Tibial artery (tissue), 4 donors: ENCODE measurements around the gene MED10.

ENCODE experiments used
- DNase-seq, 2 donors: peaks; one replicate each; pipeline ENCODE4 v3.0.0-alpha.2; 2019
- H3K27ac ChIP-seq, 2 donors: fragments of 200-600 bp; sonication (generic) in 1 of 2; 1 replicate in 1 of 2; 2 replicates in 1 of 2; pipeline ENCODE4 v1.5.1; 2018 to 2019; ENCODE audit warnings: mild to moderate bottlenecking in 1 of 2
- H3K27me3 ChIP-seq, 2 donors: fragments of 200-600 bp; sonication (generic) in 1 of 2; one replicate each; pipeline versions ENCODE4 v1.5.1 to v1.6.0; 2016 to 2019
- H3K36me3 ChIP-seq, 3 donors: fragments of 200-600 bp; sonication (generic) in 2 of 3; one replicate each; pipeline ENCODE4 v1.5.1; 2016 to 2019; ENCODE audit warnings: mild to moderate bottlenecking in 2 of 3
- H3K4me1 ChIP-seq, 4 donors: fragments of 200-600 bp; sonication (generic) in 2 of 4; 1 replicate in 3 of 4; 2 replicates in 1 of 4; pipeline ENCODE4 v1.5.1; 2016 to 2019
- H3K4me3 ChIP-seq, 2 donors: fragments of 200-600 bp; sonication (generic) in 1 of 2; 1 replicate in 1 of 2; 2 replicates in 1 of 2; pipeline ENCODE4 v1.5.1; 2018 to 2019; ENCODE audit warnings: mild to moderate bottlenecking in 2 of 2
- H3K9me3 ChIP-seq, 3 donors: fragments of 200-600 bp; sonication (generic) in 1 of 3; one replicate each; pipeline ENCODE4 v1.5.1; 2016 to 2019
- intact Hi-C: fragments of 100-400 bp; cut with DNase I; formaldehyde crosslinking; loops from one replicate; pipeline ENCODE4 v1.15.0; 2023; ENCODE audit warnings: low total_unique reads
- TF ChIP-seq, protein P1 (sequence below), 2 experiments: fragments of 200-600 bp in 1 of 2; fragments of 450-650 bp in 1 of 2; IDR thresholded peaks; one replicate each; pipeline ENCODE4 v1.5.1; 2017 to 2019; ENCODE audit warnings: antibody characterized with exemption in 2 of 2, mild to moderate bottlenecking in 1 of 2, moderate library complexity in 1 of 2

The MED10 gene

DNA sequence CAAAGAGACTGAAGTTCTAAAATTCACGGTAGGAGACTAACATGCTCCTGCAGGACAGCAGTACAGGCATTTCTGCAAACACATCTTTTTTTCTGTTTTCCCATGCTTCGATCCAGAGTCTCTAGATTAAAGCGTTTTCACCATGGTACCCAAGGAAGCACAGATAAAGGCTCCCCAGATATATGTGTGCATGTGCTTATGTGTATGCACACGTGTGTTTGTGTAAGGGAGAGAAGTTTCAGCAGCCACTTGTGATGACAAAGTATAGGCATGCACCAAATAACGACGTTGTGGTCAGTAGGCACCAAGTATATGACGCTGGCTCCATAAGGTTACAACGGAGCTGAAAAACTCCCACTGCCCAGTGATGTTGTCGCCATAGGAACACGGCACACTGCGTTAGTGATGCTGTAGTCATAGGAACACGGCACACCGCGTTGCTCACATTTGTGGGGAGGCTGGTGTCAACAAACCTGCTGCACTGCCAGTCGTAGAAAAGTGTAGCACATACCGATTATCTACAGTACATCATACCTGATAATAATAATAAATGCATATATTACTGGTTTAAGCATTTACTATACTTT is 21.7 kb downstream of the MED10 start:
- no peak overlapping the region for H3K27ac ChIP-seq
- H3K36me3 ChIP-seq: peaks cover 14 to 49% (median 18%) of the 10 kb centered on the region in 3 donors
- intact Hi-C loops: no loop called here
- no peaks in the 10 kb centered on the region for H3K9me3 ChIP-seq
- TF ChIP-seq, protein P1, sequence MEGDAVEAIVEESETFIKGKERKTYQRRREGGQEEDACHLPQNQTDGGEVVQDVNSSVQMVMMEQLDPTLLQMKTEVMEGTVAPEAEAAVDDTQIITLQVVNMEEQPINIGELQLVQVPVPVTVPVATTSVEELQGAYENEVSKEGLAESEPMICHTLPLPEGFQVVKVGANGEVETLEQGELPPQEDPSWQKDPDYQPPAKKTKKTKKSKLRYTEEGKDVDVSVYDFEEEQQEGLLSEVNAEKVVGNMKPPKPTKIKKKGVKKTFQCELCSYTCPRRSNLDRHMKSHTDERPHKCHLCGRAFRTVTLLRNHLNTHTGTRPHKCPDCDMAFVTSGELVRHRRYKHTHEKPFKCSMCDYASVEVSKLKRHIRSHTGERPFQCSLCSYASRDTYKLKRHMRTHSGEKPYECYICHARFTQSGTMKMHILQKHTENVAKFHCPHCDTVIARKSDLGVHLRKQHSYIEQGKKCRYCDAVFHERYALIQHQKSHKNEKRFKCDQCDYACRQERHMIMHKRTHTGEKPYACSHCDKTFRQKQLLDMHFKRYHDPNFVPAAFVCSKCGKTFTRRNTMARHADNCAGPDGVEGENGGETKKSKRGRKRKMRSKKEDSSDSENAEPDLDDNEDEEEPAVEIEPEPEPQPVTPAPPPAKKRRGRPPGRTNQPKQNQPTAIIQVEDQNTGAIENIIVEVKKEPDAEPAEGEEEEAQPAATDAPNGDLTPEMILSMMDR (IDR thresholded peaks at IDR 0.05): no peak
- H3K27me3 ChIP-seq: no peaks in the 10 kb centered on the region
- peak in 1 of 2 donors; percentile 13 for DNase-seq
- H3K4me1 ChIP-seq: no peaks in the 10 kb centered on the region
- no peak overlapping the region for H3K4me3 ChIP-seq

DNA sequence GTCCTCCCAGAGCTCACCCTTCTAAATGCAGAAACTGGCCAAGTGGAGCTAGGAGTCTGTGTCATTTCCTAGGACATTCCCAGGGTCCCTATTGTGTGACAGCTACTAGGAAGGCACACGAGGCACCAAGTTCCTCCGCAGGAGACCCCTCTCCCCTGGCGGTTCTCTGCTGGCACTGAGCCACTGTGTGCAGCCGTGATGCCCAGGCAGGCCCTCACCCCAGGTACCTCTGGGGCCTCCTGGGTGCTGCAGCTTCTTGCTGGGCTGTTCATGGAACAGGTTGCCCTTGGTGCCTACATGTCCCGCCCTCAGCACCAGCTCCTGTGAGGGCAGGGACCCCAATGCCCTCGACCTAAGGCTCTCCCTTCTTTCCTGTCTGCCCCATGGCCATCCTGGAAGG is 23.1 kb downstream of the MED10 start:
- DNase-seq: peak in 1 of 2 donors; percentile 54
- Histone ChIP-seq H3K36me3 (peaks cover 6 to 38% (median 18%) of the 10 kb centered on the region in 3 donors), H3K27ac (no peak overlapping the region), H3K4me3 (no peak overlapping the region), H3K27me3 (no peaks in the 10 kb centered on the region), H3K4me1 (no peaks in the 10 kb centered on the region), H3K9me3 (no peaks in the 10 kb centered on the region)
- TF ChIP-seq, protein P1 (IDR thresholded peaks at IDR 0.05): no peak
- intact Hi-C loops: no loop called here

DNA sequence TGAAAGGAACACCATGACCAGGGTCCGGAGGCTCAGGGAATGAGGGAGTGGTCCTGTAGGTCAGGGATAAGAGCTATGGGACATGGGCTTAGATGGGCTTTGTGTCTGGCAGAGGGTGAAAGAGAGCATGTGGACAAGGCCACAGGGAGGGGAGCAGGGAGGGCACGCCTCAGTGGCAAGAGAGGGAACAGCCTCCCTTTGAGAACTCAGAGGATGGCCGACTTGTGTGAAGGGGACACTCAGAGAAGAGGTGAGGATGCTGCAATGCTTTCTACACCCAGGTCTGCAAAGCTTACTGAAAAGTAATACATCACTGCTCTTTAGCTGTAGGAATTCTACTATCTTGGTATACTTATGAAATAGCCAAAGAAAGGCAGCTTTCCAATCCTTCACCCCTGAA is 23.5 kb downstream of the MED10 start:
- Histone ChIP-seq H3K27me3 (no peaks in the 10 kb centered on the region), H3K4me3 (no peak overlapping the region), H3K4me1 (no peaks in the 10 kb centered on the region), H3K27ac (no peak overlapping the region), H3K36me3 (peaks cover 6 to 34% (median 18%) of the 10 kb centered on the region in 3 donors), H3K9me3 (no peaks in the 10 kb centered on the region)
- intact Hi-C loops: no loop called here
- DNase-seq: peak in 1 of 2 donors; percentile 10
- TF ChIP-seq, protein P1 (IDR thresholded peaks at IDR 0.05): no peak

DNA sequence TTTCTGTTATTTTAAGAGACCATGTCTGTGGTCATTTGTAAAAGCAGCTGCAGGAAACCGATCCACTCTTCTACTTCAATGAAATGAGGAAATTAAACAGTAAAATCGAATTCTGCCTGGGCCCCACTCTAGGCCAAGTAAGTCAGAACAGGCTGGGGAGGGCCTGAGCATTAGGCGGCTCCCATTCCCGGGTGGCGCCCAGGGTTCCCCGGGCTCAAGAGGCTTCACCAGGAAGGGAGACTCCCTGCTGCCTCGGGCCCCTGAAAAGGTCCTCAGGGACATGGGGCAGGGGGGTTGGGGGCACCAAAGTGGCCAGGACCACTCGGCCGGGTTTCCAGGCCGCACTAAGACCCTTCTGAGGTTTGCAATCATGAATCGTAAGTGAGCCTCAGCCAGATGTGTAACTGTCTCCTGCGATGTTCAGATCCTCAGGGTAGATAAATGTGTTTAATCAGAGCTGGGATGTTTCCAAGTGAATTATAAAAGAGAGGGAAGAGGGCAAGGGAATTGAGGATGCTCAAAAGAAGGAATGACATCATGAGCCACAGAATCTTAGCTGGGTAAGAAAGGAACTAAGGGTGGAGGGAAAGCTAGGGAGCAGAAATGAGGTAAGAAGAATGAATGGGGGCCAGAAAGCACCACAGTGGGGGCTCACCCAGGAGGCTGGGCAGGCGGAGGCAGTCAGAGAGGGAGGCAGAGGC is 24.6 kb downstream of the MED10 start:
- TF ChIP-seq, protein P1 (IDR thresholded peaks at IDR 0.05): no peak

DNA sequence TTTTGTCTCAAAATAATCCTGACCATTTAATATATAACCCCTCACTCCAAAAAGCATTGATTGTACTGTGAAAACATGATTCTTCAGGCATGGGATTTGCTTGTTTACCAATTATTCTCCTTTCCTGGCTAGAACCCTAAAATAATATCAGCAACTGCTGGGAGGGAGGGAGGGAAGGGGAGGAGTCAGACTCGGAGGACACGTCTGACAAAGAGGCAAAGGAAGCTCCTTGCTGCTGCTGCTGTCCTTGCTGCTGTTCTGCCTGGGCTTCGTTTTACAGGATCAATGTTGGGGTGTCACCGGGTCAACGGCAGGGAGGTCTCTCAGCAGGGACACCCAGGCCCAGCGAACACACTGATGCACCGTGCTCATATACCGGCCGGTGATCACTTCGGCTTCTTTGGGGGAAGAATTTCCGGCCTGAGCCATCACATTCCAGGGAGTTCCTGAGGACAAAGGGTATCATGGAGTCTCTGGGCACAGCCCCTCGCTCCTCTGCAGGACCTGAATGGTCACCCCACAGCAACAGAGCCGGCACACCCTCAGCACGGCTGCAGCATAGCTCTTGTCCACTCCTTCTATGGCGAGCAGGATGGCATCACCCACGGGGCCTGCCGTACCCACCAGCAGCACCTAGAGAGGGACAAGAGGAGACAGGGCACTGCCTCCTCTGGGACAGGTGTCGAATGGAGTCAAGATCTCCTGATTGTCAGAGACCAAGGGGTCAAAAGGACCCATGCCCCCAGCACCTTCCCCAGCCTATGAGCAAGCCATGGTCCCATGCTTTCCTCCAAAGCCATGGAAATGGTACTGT is 27.9 kb downstream of the MED10 start:
- TF ChIP-seq, protein P1 (IDR thresholded peaks at IDR 0.05): no peak
- no peaks in the 10 kb centered on the region for H3K36me3 ChIP-seq
- H3K9me3 ChIP-seq: no peaks in the 10 kb centered on the region
- no peaks in the 10 kb centered on the region for H3K4me1 ChIP-seq
- intact Hi-C loops: no loop called here
- no peak overlapping the region for H3K4me3 ChIP-seq
- peak in 1 of 2 donors; percentile 52 for DNase-seq
- H3K27ac ChIP-seq: no peak overlapping the region
- no peaks in the 10 kb centered on the region for H3K27me3 ChIP-seq

More for the DNA sequence above, 24.6 kb downstream of the MED10 start:
- H3K9me3 ChIP-seq: no peaks in the 10 kb centered on the region
- no peak overlapping the region for H3K4me3 ChIP-seq
- H3K27ac ChIP-seq: no peak overlapping the region
- DNase-seq: peak in 1 of 2 donors; percentile 13
- H3K36me3 ChIP-seq: peaks cover 6 to 25% (median 14%) of the 10 kb centered on the region in 3 donors
- no peaks in the 10 kb centered on the region for H3K4me1 ChIP-seq
- intact Hi-C loops: no loop called here
- H3K27me3 ChIP-seq: no peaks in the 10 kb centered on the region
